ENCODE data around the gene FEN1. TPM values are rescaled to one million over a fixed set of nuclear protein-coding genes. Genes with fewer than 3 reads are reported as not detected.

The FEN1 gene
- total RNA-seq, 4 donors from 2014 or later = 11.4 to 38.1 (median 23.5) TPM

- TF ChIP-seq POLR2A (IDR thresholded peaks at IDR 0.05) = no peak
- TF ChIP-seq CTCF (IDR thresholded peaks at IDR 0.05) = no peak
- 75 to 79% methylated on average over 6 to 10 of the region's 15 CpGs for WGBS, 2 donors
- no peaks in the 10 kb centered on the region for H3K36me3 ChIP-seq
- no peak for DNase-seq
- intact Hi-C loops (cut with DNase I) = no loop called here
- H3K4me3 ChIP-seq = no peak overlapping the region
- H3K27me3 ChIP-seq = peaks cover 0 to 10% (median 0%) of the 10 kb centered on the region in 4 donors
- H3K4me1 ChIP-seq = no peaks in the 10 kb centered on the region
- no peaks in the 10 kb centered on the region for H3K9me3 ChIP-seq
- H3K27ac ChIP-seq = no peak overlapping the region
These were observed 21.4 kb upstream of the FEN1 start for GRCh38 chr11:61771195-61771894.

- Histone ChIP-seq H3K9me3 (no peaks in the 10 kb centered on the region), H3K36me3 (no peaks in the 10 kb centered on the region), H3K4me3 (no peak overlapping the region), H3K27me3 (peaks cover 0 to 10% (median 0%) of the 10 kb centered on the region in 4 donors), H3K27ac (no peak overlapping the region), H3K4me1 (peaks cover 1 to 5% (median 2%) of the 10 kb centered on the region in 3 donors)
- intact Hi-C loops (cut with DNase I) = no loop called here
- WGBS, 2 donors = no CpG with 5 or more reads among the region's 7 CpGs
- no peak for DNase-seq
- no peak for TF ChIP-seq CTCF (IDR thresholded peaks at IDR 0.05)
- no peak for TF ChIP-seq POLR2A (IDR thresholded peaks at IDR 0.05)
These were observed 20.7 kb upstream of the FEN1 start for GRCh38 chr11:61771985-61772455.

- Histone ChIP-seq H3K27me3 (peaks cover 0 to 10% (median 0%) of the 10 kb centered on the region in 4 donors), H3K9me3 (no peaks in the 10 kb centered on the region), H3K27ac (no peak overlapping the region), H3K4me3 (no peak overlapping the region), H3K36me3 (no peaks in the 10 kb centered on the region), H3K4me1 (peaks cover 9 to 14% (median 9%) of the 10 kb centered on the region in 3 donors)
- TF ChIP-seq CTCF (IDR thresholded peaks at IDR 0.05) (no peak), POLR2A (IDR thresholded peaks at IDR 0.05) (no peak)
- WGBS, 2 donors = 50 to 71% methylated on average over 4 to 5 of the region's 10 CpGs
- DNase-seq = no peak
- intact Hi-C loops (cut with DNase I) = no loop called here
These were observed 19.4 kb upstream of the FEN1 start for GRCh38 chr11:61773356-61773755.

GRCh38 chr11:61773809-61774208 lies 18.9 kb upstream of the FEN1 start:
- intact Hi-C loops (cut with DNase I) = no loop called here
- peaks cover 9 to 14% (median 9%) of the 10 kb centered on the region in 3 donors for H3K4me1 ChIP-seq

More at GRCh38 chr11:61773809-61774208, 18.9 kb upstream of the FEN1 start:
- H3K4me3 ChIP-seq = no peak overlapping the region
- no peaks in the 10 kb centered on the region for H3K36me3 ChIP-seq
- H3K27ac ChIP-seq = no peak overlapping the region
- H3K9me3 ChIP-seq = no peaks in the 10 kb centered on the region
- no peak for DNase-seq
- H3K27me3 ChIP-seq = peaks cover 0 to 10% (median 0%) of the 10 kb centered on the region in 4 donors
- TF ChIP-seq POLR2A (IDR thresholded peaks at IDR 0.05) = no peak
- TF ChIP-seq CTCF (IDR thresholded peaks at IDR 0.05) = no peak
- WGBS, 2 donors = 47 to 75% methylated on average over 2 to 7 of the region's 18 CpGs
